Astrocyte (in vitro differentiated cells and primary cell): ENCODE results near the gene GRAP2. TPM values are rescaled to one million over a fixed set of nuclear protein-coding genes. Genes with fewer than 3 reads are reported as not detected.

ENCODE experiments used
- DNase-seq: peaks from one replicate; pipeline ENCODE4 v3.0.0-alpha.2; 2010; ENCODE audit warnings: low read depth
- FAIRE-seq: peaks from 2 replicates; lab custom pipeline; 2011; peaks lifted over from hg19 to GRCh38; lab: Jason Lieb, UNC
- H2AFZ ChIP-seq: 2 replicates; pipeline ENCODE4 v1.6.0; 2012; ENCODE audit warnings: low read depth, low read length, inconsistent platforms
- H3K27ac ChIP-seq: 2 replicates; pipeline ENCODE4 v1.5.1; 2011; ENCODE audit warnings: low read depth, low read length, inconsistent platforms
- H3K27me3 ChIP-seq: 2 replicates; pipeline ENCODE4 v1.6.0; 2011; ENCODE audit warnings: low read length, inconsistent platforms; ENCODE audit not compliant: insufficient read depth
- H3K36me3 ChIP-seq: 2 replicates; pipeline ENCODE4 v1.5.1; 2011; ENCODE audit warnings: low read length, inconsistent platforms; ENCODE audit not compliant: insufficient read depth
- H3K4me1 ChIP-seq: 2 replicates; pipeline ENCODE4 v1.5.1; 2011; ENCODE audit warnings: low read length, inconsistent platforms; ENCODE audit not compliant: insufficient read depth
- H3K4me2 ChIP-seq: 2 replicates; pipeline ENCODE4 v1.6.0; 2012; ENCODE audit warnings: low read length, inconsistent platforms
- H3K4me3 ChIP-seq: 2 replicates; pipeline ENCODE4 v1.5.1; 2011; ENCODE audit warnings: low read depth, mild to moderate bottlenecking, low read length, inconsistent platforms; ENCODE audit not compliant: insufficient read depth
- H3K79me2 ChIP-seq: 2 replicates; pipeline ENCODE4 v1.6.0; 2012; ENCODE audit warnings: mild to moderate bottlenecking, low read length, inconsistent platforms; ENCODE audit not compliant: insufficient read depth
- H3K9ac ChIP-seq: 2 replicates; pipeline ENCODE4 v1.6.0; 2012; ENCODE audit warnings: mild to moderate bottlenecking, low read length, inconsistent platforms
- H3K9me3 ChIP-seq: 2 replicates; pipeline ENCODE4 v1.5.1; 2012; ENCODE audit warnings: low read depth, mild to moderate bottlenecking, low read length, inconsistent platforms; ENCODE audit not compliant: insufficient read depth
- H4K20me1 ChIP-seq: 2 replicates; pipeline ENCODE4 v1.6.0; 2012; ENCODE audit warnings: low read length, inconsistent platforms; ENCODE audit not compliant: insufficient read depth
- H3K27ac Mint-ChIP-seq: one replicate; pipeline ENCODE4 v1.8.0; 2021; ENCODE audit warnings: mild to moderate bottlenecking, mixed read lengths; ENCODE audit not compliant: unreplicated experiment
- H3K27me3 Mint-ChIP-seq: one replicate; pipeline ENCODE4 v1.8.0; 2021; ENCODE audit warnings: low read depth, mixed read lengths; ENCODE audit not compliant: unreplicated experiment
- H3K36me3 Mint-ChIP-seq: one replicate; pipeline ENCODE4 v1.8.0; 2021; ENCODE audit warnings: low read depth, mixed read lengths; ENCODE audit not compliant: unreplicated experiment
- H3K4me1 Mint-ChIP-seq: one replicate; pipeline ENCODE4 v1.8.0; 2021; ENCODE audit warnings: low read depth, mixed read lengths; ENCODE audit not compliant: unreplicated experiment
- H3K4me3 Mint-ChIP-seq: one replicate; pipeline ENCODE4 v1.8.0; 2021; ENCODE audit warnings: mild to moderate bottlenecking, moderate library complexity, mixed read lengths; ENCODE audit not compliant: unreplicated experiment
- H3K9me3 Mint-ChIP-seq: one replicate; pipeline ENCODE4 v1.8.0; 2021; ENCODE audit warnings: mild to moderate bottlenecking, mixed read lengths; ENCODE audit not compliant: unreplicated experiment
- CTCF ChIP-seq: IDR thresholded peaks from 2 replicates; pipeline ENCODE4 v1.5.1; 2011; ENCODE audit warnings: low read depth, mild to moderate bottlenecking, inconsistent platforms, low read length, moderate library complexity; ENCODE audit not compliant: insufficient read depth
- EZH2 ChIP-seq: IDR thresholded peaks from 2 replicates; pipeline ENCODE4 v1.6.1; 2012; ENCODE audit warnings: mild to moderate bottlenecking, low read length, inconsistent platforms; ENCODE audit not compliant: insufficient read depth
- total RNA-seq: library from RNA; stranded (reverse); gene quantifications from 2 replicates; pipeline ENCODE4 v1.2.1, GENCODE V29; 2021

GRAP2 gene
- total RNA-seq, 1 donor from 2014 or later = 0.23 TPM

- Mint-ChIP-seq H3K4me3 (no peak overlapping the region), H3K36me3 (peaks cover 2% of the 10 kb centered on the region), H3K27ac (no peak overlapping the region), H3K9me3 (no peaks in the 10 kb centered on the region), H3K4me1 (peaks cover 5% of the 10 kb centered on the region), H3K27me3 (peaks cover 54% of the 10 kb centered on the region)
- H3K9me3 ChIP-seq = no peaks in the 10 kb centered on the region
- TF ChIP-seq CTCF (no peak), EZH2 (no peak)
- no peak overlapping the region for H3K4me3 ChIP-seq
- H3K79me2 ChIP-seq = no peaks in the 10 kb centered on the region
- H3K27ac ChIP-seq = no peak overlapping the region
- no peak overlapping the region for H3K9ac ChIP-seq
- no peak overlapping the region for H2AFZ ChIP-seq
- DNase-seq (no peak), FAIRE-seq (no peak)
- H4K20me1 ChIP-seq = no peaks in the 10 kb centered on the region
- peaks cover 26% of the 10 kb centered on the region for H3K27me3 ChIP-seq
- H3K4me2 ChIP-seq = no peak overlapping the region
- H3K36me3 ChIP-seq = no peaks in the 10 kb centered on the region
- H3K4me1 ChIP-seq = peaks cover 3% of the 10 kb centered on the region
Measured at GRCh38 chr22:39973656-39974055, 72.8 kb downstream of the GRAP2 start.

DNA sequence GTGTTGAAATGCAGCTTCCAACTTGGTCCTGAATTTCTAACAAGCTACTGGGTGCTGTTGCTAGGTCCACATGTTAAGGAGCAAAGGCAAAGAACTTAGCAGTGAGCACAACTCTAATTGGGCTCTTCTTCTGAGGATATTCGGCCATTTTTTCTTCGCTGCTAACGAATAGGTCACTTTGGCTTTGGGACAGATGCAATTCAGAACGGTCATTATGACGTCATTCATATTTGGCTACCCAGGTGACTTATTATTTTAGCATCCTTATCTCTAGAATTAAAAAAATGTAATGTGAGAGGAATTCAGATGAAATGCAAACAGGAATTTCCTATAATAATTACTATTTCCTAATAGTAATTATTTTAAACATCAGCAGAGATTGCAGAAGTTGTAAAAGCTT, 73.2 kb downstream of the GRAP2 start:
- H3K36me3 Mint-ChIP-seq = peaks cover 2% of the 10 kb centered on the region
- no peak overlapping the region for H3K4me2 ChIP-seq
- H3K27ac Mint-ChIP-seq = no peak overlapping the region
- no peak overlapping the region for H3K4me3 Mint-ChIP-seq
- H3K27ac ChIP-seq = no peak overlapping the region
- DNase-seq (no peak), FAIRE-seq (no peak)
- H3K27me3 Mint-ChIP-seq = peaks cover 54% of the 10 kb centered on the region
- H3K27me3 ChIP-seq = peaks cover 26% of the 10 kb centered on the region
- H3K4me1 ChIP-seq = no peaks in the 10 kb centered on the region
- TF ChIP-seq CTCF = no peak
- no peak for TF ChIP-seq EZH2
- H3K36me3 ChIP-seq = no peaks in the 10 kb centered on the region
- no peaks in the 10 kb centered on the region for H3K79me2 ChIP-seq
- no peaks in the 10 kb centered on the region for H4K20me1 ChIP-seq
- H3K9ac ChIP-seq = no peak overlapping the region
- no peaks in the 10 kb centered on the region for H3K9me3 ChIP-seq
- peaks cover 2% of the 10 kb centered on the region for H3K4me1 Mint-ChIP-seq
- no peak overlapping the region for H2AFZ ChIP-seq
- H3K9me3 Mint-ChIP-seq = no peaks in the 10 kb centered on the region
- H3K4me3 ChIP-seq = no peak overlapping the region

GRCh38 chr22:39979048-39979447, 78.2 kb downstream of the GRAP2 start:
- Histone ChIP-seq H3K9ac (no peak overlapping the region), H3K4me2 (no peak overlapping the region), H3K4me1 (no peaks in the 10 kb centered on the region), H2AFZ (no peak overlapping the region), H3K4me3 (no peak overlapping the region), H3K36me3 (no peaks in the 10 kb centered on the region), H4K20me1 (no peaks in the 10 kb centered on the region), H3K27me3 (peaks cover 27% of the 10 kb centered on the region), H3K27ac (no peak overlapping the region), H3K9me3 (no peaks in the 10 kb centered on the region), H3K79me2 (no peaks in the 10 kb centered on the region)
- TF ChIP-seq EZH2 = no peak
- TF ChIP-seq CTCF = no peak
- no peaks in the 10 kb centered on the region for H3K9me3 Mint-ChIP-seq
- H3K36me3 Mint-ChIP-seq = peaks cover 4% of the 10 kb centered on the region
- FAIRE-seq (no peak), DNase-seq (no peak)
- peaks cover 1% of the 10 kb centered on the region for H3K4me1 Mint-ChIP-seq
- H3K27me3 Mint-ChIP-seq = peaks cover 52% of the 10 kb centered on the region
- H3K27ac Mint-ChIP-seq = no peak overlapping the region
- no peak overlapping the region for H3K4me3 Mint-ChIP-seq
